C4-2B (cell line): ENCODE data around the gene TRAF1.

ENCODE experiments used
- ZFX ChIP-seq: fragments of 450-650 bp; IDR thresholded peaks from 2 replicates; pipeline ENCODE4 v1.6.1; 2017
- TF ChIP-seq, protein P1 (sequence below): fragments of 450-650 bp; conservative IDR thresholded peaks from 2 replicates; pipeline ENCODE4 v1.5.1; 2017; ENCODE audit warnings: mild to moderate bottlenecking

- TF ChIP-seq, protein P1, sequence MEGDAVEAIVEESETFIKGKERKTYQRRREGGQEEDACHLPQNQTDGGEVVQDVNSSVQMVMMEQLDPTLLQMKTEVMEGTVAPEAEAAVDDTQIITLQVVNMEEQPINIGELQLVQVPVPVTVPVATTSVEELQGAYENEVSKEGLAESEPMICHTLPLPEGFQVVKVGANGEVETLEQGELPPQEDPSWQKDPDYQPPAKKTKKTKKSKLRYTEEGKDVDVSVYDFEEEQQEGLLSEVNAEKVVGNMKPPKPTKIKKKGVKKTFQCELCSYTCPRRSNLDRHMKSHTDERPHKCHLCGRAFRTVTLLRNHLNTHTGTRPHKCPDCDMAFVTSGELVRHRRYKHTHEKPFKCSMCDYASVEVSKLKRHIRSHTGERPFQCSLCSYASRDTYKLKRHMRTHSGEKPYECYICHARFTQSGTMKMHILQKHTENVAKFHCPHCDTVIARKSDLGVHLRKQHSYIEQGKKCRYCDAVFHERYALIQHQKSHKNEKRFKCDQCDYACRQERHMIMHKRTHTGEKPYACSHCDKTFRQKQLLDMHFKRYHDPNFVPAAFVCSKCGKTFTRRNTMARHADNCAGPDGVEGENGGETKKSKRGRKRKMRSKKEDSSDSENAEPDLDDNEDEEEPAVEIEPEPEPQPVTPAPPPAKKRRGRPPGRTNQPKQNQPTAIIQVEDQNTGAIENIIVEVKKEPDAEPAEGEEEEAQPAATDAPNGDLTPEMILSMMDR: no peak
- TF ChIP-seq ZFX: no peak
These were observed 43.6 kb upstream of the TRAF1 start for GRCh38 chr9:120970244-120970643.
